IPS-20b (cell line): ENCODE results near the gene POU6F1.
A peak's percentile ranks its signal among the peaks of the same experiment; 100 is the strongest.

Source experiments
- H3K27ac ChIP-seq: one replicate; pipeline ENCODE4 v1.5.1; 2013; ENCODE audit warnings: low read length
- H3K27me3 ChIP-seq: 2 replicates; pipeline ENCODE4 v1.6.1; 2013; ENCODE audit warnings: mild to moderate bottlenecking, low read length, inconsistent platforms; ENCODE audit not compliant: insufficient read depth
- H3K36me3 ChIP-seq: 2 replicates; pipeline ENCODE4 v1.6.1; 2013; ENCODE audit warnings: low read depth, mild to moderate bottlenecking, inconsistent platforms, low read length, moderate library complexity; ENCODE audit not compliant: insufficient read depth
- H3K4me1 ChIP-seq: 2 replicates; pipeline ENCODE4 v1.6.1; 2013; ENCODE audit warnings: mild to moderate bottlenecking, control low read depth, inconsistent platforms, low read length, moderate library complexity; ENCODE audit not compliant: insufficient read depth
- H3K4me3 ChIP-seq: 2 replicates; pipeline ENCODE4 v1.5.1; 2013; ENCODE audit warnings: mild to moderate bottlenecking, low read length, inconsistent platforms
- H3K9ac ChIP-seq: 2 replicates; pipeline ENCODE4 v1.6.1; 2013; ENCODE audit warnings: low read depth, mild to moderate bottlenecking, inconsistent platforms, low read length, moderate library complexity
- H3K9me3 ChIP-seq: 2 replicates; pipeline ENCODE4 v1.6.1; 2013; ENCODE audit warnings: mild to moderate bottlenecking, low read depth, low read length, inconsistent platforms; ENCODE audit not compliant: insufficient read depth

POU6F1 gene

GRCh38 chr12:51245476-51246253, 27.8 kb upstream of the POU6F1 start:
- H3K27ac ChIP-seq, result no peak overlapping the region
- no peak overlapping the region for H3K9ac ChIP-seq
- H3K36me3 ChIP-seq, result peaks cover 46% of the 10 kb centered on the region
- H3K9me3 ChIP-seq, result no peaks in the 10 kb centered on the region
- H3K4me1 ChIP-seq, result peaks cover 23% of the 10 kb centered on the region
- no peak overlapping the region for H3K4me3 ChIP-seq
- H3K27me3 ChIP-seq, result no peaks in the 10 kb centered on the region

GRCh38 chr12:51244269-51244668, 26.4 kb upstream of the POU6F1 start:
- H3K27me3 ChIP-seq, result no peaks in the 10 kb centered on the region
- H3K9ac ChIP-seq, result no peak overlapping the region
- H3K36me3 ChIP-seq, result peaks cover 55% of the 10 kb centered on the region

GRCh38 chr12:51242876-51243275, 25.0 kb upstream of the POU6F1 start:
- H3K36me3 ChIP-seq, result peaks cover 55% of the 10 kb centered on the region
- no peak overlapping the region for H3K27ac ChIP-seq
- H3K4me3 ChIP-seq, result no peak overlapping the region

More at GRCh38 chr12:51244269-51244668, 26.4 kb upstream of the POU6F1 start:
- Histone ChIP-seq H3K4me3 (no peak overlapping the region), H3K27ac (no peak overlapping the region), H3K4me1 (peaks cover 28% of the 10 kb centered on the region), H3K9me3 (no peaks in the 10 kb centered on the region)

GRCh38 chr12:51242120-51242519, 24.3 kb upstream of the POU6F1 start:
- peaks cover 15% of the 10 kb centered on the region for H3K4me1 ChIP-seq
- no peak overlapping the region for H3K9ac ChIP-seq
- H3K27ac ChIP-seq, result no peak overlapping the region
- peaks cover 55% of the 10 kb centered on the region for H3K36me3 ChIP-seq
- H3K27me3 ChIP-seq, result no peaks in the 10 kb centered on the region
- no peaks in the 10 kb centered on the region for H3K9me3 ChIP-seq
- no peak overlapping the region for H3K4me3 ChIP-seq

More at GRCh38 chr12:51242876-51243275, 25.0 kb upstream of the POU6F1 start:
- Histone ChIP-seq H3K4me1 (peaks cover 23% of the 10 kb centered on the region), H3K9ac (no peak overlapping the region), H3K9me3 (no peaks in the 10 kb centered on the region), H3K27me3 (no peaks in the 10 kb centered on the region)

GRCh38 chr12:51240971-51241370, 23.1 kb upstream of the POU6F1 start:
- Histone ChIP-seq H3K9ac (no peak overlapping the region), H3K36me3 (peaks cover 55% of the 10 kb centered on the region), H3K27me3 (no peaks in the 10 kb centered on the region), H3K9me3 (no peaks in the 10 kb centered on the region), H3K27ac (no peak overlapping the region), H3K4me3 (no peak overlapping the region), H3K4me1 (peaks cover 6% of the 10 kb centered on the region)

GRCh38 chr12:51238510-51239334, 20.9 kb upstream of the POU6F1 start, which contains the start of gene DAZAP2:
Gene DAZAP2 (plus strand): TSS chr12:51238826. CDS start chr12:51238908, 82 bp downstream.
- peaks cover 5% of the 10 kb centered on the region; the same call in 1 of the 2 replicates for H3K4me1 ChIP-seq
- peak within 1 kb of the TSS; percentile 99 for H3K4me3 ChIP-seq
- H3K27me3 ChIP-seq, result no peaks in the 10 kb centered on the region
- H3K36me3 ChIP-seq, result peaks cover 38% of the 10 kb centered on the region
- H3K9ac ChIP-seq, result peak within 1 kb of the TSS; percentile 100
- H3K27ac ChIP-seq, result peak within 1 kb of the TSS; percentile 98
- no peaks in the 10 kb centered on the region for H3K9me3 ChIP-seq

- Histone ChIP-seq H3K4me1 (peaks cover 5% of the 10 kb centered on the region; the same call in 1 of the 2 replicates), H3K27ac (peak overlapping the region; percentile 98), H3K27me3 (no peaks in the 10 kb centered on the region), H3K36me3 (peaks cover 32% of the 10 kb centered on the region), H3K9me3 (no peaks in the 10 kb centered on the region), H3K4me3 (peak overlapping the region; percentile 99), H3K9ac (peak overlapping the region; percentile 81)
Observed at GRCh38 chr12:51238037-51238509, 20.2 kb upstream of the POU6F1 start.

- no peaks in the 10 kb centered on the region for H3K4me1 ChIP-seq
- H3K36me3 ChIP-seq, result no peaks in the 10 kb centered on the region; the same call in 1 of the 2 replicates
- no peaks in the 10 kb centered on the region for H3K27me3 ChIP-seq
- no peak overlapping the region for H3K27ac ChIP-seq
- no peaks in the 10 kb centered on the region for H3K9me3 ChIP-seq
- no peak overlapping the region for H3K9ac ChIP-seq
- no peak overlapping the region for H3K4me3 ChIP-seq
Observed at GRCh38 chr12:51234530-51234929, 16.7 kb upstream of the POU6F1 start.

- no peaks in the 10 kb centered on the region for H3K9me3 ChIP-seq
- no peaks in the 10 kb centered on the region for H3K27me3 ChIP-seq
- H3K9ac ChIP-seq, result no peak overlapping the region
- no peaks in the 10 kb centered on the region for H3K4me1 ChIP-seq
- H3K36me3 ChIP-seq, result no peaks in the 10 kb centered on the region
- H3K27ac ChIP-seq, result no peak overlapping the region
- no peak overlapping the region for H3K4me3 ChIP-seq
Observed at GRCh38 chr12:51232642-51233041, 14.8 kb upstream of the POU6F1 start.

- H3K4me1 ChIP-seq, result no peaks in the 10 kb centered on the region
- no peaks in the 10 kb centered on the region for H3K9me3 ChIP-seq
- no peak overlapping the region for H3K9ac ChIP-seq
- H3K4me3 ChIP-seq, result no peak overlapping the region
- no peak overlapping the region for H3K27ac ChIP-seq
- H3K27me3 ChIP-seq, result no peaks in the 10 kb centered on the region
- no peaks in the 10 kb centered on the region for H3K36me3 ChIP-seq
Observed at GRCh38 chr12:51229116-51229809, 11.4 kb upstream of the POU6F1 start.

GRCh38 chr12:51227962-51228361, 10.1 kb upstream of the POU6F1 start:
- H3K9ac ChIP-seq, result no peak overlapping the region
- H3K27ac ChIP-seq, result no peak overlapping the region
- no peaks in the 10 kb centered on the region for H3K27me3 ChIP-seq
- H3K4me3 ChIP-seq, result no peak overlapping the region
- H3K4me1 ChIP-seq, result no peaks in the 10 kb centered on the region
- H3K9me3 ChIP-seq, result no peaks in the 10 kb centered on the region
- H3K36me3 ChIP-seq, result no peaks in the 10 kb centered on the region
